ENCODE results near the gene HARBI1.

GRCh38 chr11:46641639-46642038 is 24.6 kb upstream of the HARBI1 start:
- TF ChIP-seq, protein P1, sequence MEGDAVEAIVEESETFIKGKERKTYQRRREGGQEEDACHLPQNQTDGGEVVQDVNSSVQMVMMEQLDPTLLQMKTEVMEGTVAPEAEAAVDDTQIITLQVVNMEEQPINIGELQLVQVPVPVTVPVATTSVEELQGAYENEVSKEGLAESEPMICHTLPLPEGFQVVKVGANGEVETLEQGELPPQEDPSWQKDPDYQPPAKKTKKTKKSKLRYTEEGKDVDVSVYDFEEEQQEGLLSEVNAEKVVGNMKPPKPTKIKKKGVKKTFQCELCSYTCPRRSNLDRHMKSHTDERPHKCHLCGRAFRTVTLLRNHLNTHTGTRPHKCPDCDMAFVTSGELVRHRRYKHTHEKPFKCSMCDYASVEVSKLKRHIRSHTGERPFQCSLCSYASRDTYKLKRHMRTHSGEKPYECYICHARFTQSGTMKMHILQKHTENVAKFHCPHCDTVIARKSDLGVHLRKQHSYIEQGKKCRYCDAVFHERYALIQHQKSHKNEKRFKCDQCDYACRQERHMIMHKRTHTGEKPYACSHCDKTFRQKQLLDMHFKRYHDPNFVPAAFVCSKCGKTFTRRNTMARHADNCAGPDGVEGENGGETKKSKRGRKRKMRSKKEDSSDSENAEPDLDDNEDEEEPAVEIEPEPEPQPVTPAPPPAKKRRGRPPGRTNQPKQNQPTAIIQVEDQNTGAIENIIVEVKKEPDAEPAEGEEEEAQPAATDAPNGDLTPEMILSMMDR (IDR thresholded peaks at IDR 0.05), result no peak
- no peak for TF ChIP-seq POLR2A (IDR thresholded peaks at IDR 0.05)
